NK-92 (cell line): ENCODE measurements around the gene GPATCH4.
"Not testable (repeated sequence)": the region's sequence is repeated elsewhere in the genome, so short reads cannot be mapped to it uniquely, and the experiment has no call there.

ENCODE experiments used
- DNase-seq: peaks from one replicate; lab custom pipeline; 2025; ENCODE audit not compliant: unreplicated experiment; lab: John Stamatoyannopoulos, UW

Gene GPATCH4

GRCh38 chr1:156627313-156627880 is 26.1 kb upstream of the GPATCH4 start:
- DNase-seq = no peak

- DNase-seq = no peak
These were observed 24.8 kb upstream of the GPATCH4 start for GRCh38 chr1:156626079-156626438.

GRCh38 chr1:156625436-156626078 is 24.3 kb upstream of the GPATCH4 start:
- DNase-seq = no peak

- DNase-seq = no peak
These were observed 23.6 kb upstream of the GPATCH4 start for GRCh38 chr1:156624814-156625435.

GRCh38 chr1:156623946-156624813 is 22.9 kb upstream of the GPATCH4 start:
- DNase-seq = no peak

GRCh38 chr1:156622581-156623297 is 21.5 kb upstream of the GPATCH4 start:
- no peak for DNase-seq

GRCh38 chr1:156619582-156619955 is 18.3 kb upstream of the GPATCH4 start:
- no peak for DNase-seq

- no peak for DNase-seq
These were observed 17.7 kb upstream of the GPATCH4 start, which contains the start of gene HAPLN2 for GRCh38 chr1:156618853-156619581. HAPLN2 (plus strand) TSS chr1:156619415; CDS start chr1:156623491, 4,076 bp downstream.

- no peak for DNase-seq
These were observed 15.2 kb upstream of the GPATCH4 start for GRCh38 chr1:156616463-156616862.

GRCh38 chr1:156615946-156616345 is 14.7 kb upstream of the GPATCH4 start:
- no peak for DNase-seq

GRCh38 chr1:156612666-156613065 is 11.4 kb upstream of the GPATCH4 start:
- DNase-seq = no peak

- not testable (repeated sequence) for DNase-seq
These were observed 8.8 kb upstream of the GPATCH4 start for GRCh38 chr1:156610072-156610471.

GRCh38 chr1:156608981-156609380 is 7.7 kb upstream of the GPATCH4 start:
- DNase-seq = no peak

- no peak for DNase-seq
These were observed 6.9 kb upstream of the GPATCH4 start for GRCh38 chr1:156608036-156608674.

GRCh38 chr1:156607344-156607743 is 6.1 kb upstream of the GPATCH4 start:
- DNase-seq = not testable (repeated sequence)

- no peak for DNase-seq
These were observed 1.3 kb upstream of the GPATCH4 start for GRCh38 chr1:156602557-156602993.

GRCh38 chr1:156601892-156602291 is 613 bp upstream of the GPATCH4 start:
- DNase-seq = no peak

- no peak for DNase-seq
These were observed 552 bp downstream of the GPATCH4 start for GRCh38 chr1:156600733-156601121.

GRCh38 chr1:156599811-156600210 is 1.5 kb downstream of the GPATCH4 start:
- DNase-seq = no peak
